KG1 (cell line): ENCODE measurements around the gene PVALEF.
"Not testable (repeated sequence)": the region's sequence is repeated elsewhere in the genome, so short reads cannot be mapped to it uniquely, and the experiment has no call there.

ENCODE experiments used
- DNase-seq: peaks from one replicate; lab custom pipeline; 2025; lab: John Stamatoyannopoulos, UW

The PVALEF gene

GRCh38 chr17:81144423-81144781 is 20.9 kb upstream of the PVALEF start:
- DNase-seq = no peak

- DNase-seq = not testable (repeated sequence)
Measured at GRCh38 chr17:81146208-81146607, 19.1 kb upstream of the PVALEF start.

DNA sequence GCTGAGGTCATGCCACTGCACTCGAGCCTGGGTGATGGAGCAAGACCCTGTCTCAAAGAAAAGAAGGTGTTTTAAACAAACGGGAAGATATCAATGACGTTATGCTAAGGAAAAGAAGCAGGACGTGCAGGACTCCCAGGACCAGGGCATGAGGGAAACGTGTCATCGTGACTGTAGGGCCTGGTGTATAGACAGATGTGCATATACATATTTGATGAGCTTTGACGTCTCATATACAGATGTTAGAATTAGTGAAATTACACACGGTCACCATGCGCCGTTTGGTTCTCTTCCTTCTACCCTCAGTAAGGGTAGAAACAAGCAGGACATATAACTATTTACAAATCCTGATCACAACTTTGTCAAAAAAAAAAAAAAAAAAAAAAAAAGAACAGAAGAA is 17.6 kb upstream of the PVALEF start:
- DNase-seq = no peak

- no peak for DNase-seq
Measured at GRCh38 chr17:81148571-81148970, 16.7 kb upstream of the PVALEF start.

DNA sequence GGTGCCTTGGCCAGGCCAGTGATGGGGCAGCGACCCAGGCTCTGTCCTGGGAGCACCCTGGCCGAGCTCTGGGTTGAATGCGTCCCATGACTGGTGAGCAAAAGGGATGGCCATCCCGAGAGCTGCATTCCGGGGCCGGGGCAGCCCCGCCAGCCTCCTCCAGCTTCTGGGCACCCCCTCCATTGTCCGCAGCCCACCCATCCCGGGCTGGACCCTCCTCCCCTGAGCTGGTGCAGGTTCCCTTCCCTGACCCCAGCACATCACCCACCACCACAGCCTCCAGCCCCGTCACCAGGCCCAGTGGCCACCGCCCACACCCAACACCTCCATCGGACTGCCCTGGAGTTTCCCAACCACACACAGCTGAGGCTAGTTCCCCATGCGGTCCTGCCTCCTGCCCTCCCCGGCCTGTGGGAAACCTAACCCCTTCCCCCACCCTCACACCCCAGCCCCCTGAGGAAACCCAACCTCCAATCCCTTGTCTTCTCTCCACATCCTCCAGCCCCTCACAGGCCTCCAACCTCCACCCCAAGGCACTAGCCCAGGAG is 16.2 kb upstream of the PVALEF start:
- DNase-seq = no peak

DNA sequence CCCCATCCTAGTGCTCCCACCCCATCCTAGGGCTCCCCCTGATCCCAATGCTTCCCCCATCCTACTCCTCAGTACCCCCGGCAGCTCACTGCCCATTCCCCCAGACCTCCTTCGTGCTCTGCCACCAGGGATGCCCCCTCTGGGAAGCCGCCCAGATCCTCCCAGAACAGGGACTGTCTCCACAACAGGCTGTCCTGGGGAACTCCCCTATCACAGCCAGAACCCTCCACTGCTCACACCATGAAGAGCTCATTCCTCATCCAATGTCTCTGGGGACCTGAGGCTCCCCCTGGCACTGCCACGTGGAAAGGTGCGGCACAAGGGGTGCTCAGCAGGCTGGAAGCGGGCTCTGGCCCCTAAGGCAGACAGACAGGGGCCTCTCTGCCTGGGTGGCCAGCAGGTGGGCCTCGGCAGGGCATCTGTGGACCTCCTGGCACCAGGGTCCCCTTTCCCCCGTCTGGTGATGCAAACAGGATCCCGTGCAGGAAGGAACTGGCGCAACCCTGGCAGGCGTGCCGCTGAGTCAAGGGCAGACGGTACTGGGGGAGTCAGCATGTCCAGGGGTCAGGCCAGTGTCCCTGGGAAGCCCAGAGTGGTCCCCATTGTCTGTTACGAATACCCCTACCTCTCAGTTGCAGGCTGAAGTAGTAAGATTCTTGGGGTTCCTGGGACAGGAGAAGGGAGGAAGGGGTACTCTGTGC is 14.8 kb upstream of the PVALEF start:
- DNase-seq = no peak

- no peak for DNase-seq
Measured at GRCh38 chr17:81151278-81151677, 14.0 kb upstream of the PVALEF start.

DNA sequence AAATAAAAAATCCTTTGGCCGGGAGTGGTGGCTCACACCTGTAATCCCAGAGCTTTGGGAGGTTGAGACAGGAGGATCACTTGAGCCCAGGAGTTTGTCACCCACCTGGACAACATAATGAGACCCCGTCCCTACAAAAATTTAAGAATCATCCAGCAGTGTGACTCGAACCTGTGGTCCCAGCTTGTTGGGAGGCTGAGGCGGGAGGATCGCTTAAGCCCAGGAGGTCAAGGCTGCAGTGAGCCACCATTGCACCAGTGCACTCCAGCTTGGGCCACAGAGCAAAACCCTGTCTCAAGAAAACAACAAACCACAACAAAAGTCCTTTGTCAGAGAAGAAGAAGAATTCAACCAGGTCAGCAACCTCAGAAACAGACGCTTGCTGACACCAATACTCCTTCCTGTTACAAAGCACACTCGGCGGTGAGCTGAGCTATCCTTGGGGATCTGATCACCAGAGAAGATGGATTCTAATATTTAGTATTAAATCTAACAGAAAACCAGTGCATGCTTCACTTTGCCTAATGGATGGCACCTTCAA is 12.9 kb upstream of the PVALEF start:
- no peak for DNase-seq

GRCh38 chr17:81153340-81153803 is 11.9 kb upstream of the PVALEF start:
- no peak for DNase-seq

DNA sequence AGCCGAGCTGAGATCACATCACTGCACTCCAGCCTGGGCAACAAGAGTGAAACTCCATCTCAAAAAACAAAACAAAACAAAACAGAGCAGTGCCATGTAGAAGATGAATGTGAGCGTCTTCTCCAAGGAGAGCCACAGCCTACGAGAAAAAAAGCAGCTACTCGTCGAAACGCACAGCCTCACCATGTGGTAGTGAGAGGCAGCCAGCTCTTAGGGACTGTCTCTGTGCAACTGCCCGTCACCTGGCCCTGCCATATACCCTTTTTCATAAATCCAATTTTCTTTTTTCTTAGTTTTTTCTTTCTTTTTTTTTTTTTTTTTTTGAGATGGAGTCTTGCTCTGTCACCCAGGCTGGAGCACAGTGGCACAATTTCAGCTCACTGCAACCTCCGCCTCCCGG is 11.3 kb upstream of the PVALEF start:
- DNase-seq = not testable (repeated sequence)

- no peak for DNase-seq
Measured at GRCh38 chr17:81154961-81155360, 10.3 kb upstream of the PVALEF start.

DNA sequence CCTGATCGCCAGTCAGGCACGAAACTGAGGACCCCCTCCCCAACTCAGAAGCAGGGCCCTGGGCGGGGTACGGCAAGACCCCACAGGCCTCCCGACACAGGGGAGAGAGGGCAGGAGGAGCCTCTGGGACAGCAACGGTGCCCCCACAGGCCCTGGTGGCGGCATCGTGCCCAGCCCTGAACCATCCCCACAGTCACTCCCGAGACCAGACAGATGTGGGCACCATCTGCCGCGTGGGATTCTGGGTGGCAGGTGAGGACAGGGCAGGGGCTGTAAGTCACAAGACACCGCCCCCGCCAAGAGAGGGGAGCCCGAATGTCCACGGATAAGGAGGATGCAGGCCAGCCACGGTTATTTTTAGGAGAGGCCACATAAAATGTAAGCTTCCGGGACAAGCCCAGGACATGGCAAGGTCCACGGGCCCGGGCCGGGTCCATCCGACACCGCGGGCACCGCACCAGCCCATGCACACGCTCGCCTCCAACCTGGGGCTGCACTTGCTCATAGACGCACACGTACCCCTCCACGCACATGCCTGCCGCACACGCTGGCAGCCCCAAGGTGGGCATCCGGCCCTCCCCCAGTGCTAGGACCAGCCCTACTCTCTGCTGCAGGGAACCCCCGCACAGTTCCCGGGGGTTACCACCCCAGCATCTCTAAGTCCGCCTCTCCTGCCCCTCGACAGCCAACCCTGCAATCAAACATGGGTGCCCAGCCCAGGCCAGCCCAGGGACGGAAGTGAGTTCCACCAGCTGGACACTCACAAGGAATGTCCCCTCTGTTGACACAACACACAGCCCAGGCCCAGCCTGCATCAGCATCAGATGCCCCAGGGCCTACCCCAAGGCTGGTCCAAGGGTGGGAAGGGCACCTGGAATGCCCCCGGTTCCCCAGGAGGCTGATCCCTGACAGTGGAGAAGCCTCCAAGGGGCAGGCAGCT is 8.2 kb upstream of the PVALEF start:
- DNase-seq = no peak

DNA sequence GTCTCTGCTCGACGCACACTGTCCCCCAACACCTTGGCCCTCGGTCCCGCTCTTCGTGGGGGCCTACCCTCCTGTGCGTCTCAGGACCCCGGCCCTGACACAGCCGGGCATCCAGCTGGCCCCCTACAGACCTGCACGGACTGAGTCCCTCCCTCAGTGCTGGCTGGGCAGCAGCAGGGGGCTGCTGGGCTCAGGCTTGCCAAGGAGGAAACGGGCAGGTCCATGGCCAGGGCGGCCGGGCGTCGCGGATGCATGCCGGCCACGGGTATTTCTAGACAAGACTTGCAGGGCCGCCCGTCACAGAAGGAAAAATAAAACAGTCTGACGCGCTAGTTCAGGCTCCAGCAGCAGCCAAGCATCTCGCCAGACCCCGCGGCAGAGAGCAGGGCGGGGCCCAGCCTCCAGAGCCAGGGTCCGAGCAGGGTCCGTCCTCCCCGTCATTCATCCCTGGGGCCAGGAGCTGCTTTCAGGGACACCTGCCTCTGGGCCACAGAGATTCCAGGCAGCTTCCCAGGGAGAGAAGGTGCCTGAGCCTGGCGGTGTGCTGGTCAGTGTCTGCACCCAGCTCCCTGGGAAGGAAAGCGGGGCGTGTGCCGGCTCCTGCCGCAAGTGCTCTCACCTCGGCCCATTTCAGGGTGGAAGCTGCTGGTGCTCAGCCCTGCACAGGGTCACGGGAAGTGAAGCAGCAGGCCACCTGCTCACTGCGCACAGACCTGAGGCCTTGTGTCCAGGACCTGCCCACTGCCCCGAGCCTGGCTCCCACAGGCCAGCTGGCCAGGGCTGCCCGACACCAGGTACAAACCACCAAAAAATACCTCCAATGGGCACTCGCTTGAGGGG is 7.2 kb upstream of the PVALEF start:
- no peak for DNase-seq

GRCh38 chr17:81158688-81159590 is 6.4 kb upstream of the PVALEF start:
- DNase-seq = no peak

DNA sequence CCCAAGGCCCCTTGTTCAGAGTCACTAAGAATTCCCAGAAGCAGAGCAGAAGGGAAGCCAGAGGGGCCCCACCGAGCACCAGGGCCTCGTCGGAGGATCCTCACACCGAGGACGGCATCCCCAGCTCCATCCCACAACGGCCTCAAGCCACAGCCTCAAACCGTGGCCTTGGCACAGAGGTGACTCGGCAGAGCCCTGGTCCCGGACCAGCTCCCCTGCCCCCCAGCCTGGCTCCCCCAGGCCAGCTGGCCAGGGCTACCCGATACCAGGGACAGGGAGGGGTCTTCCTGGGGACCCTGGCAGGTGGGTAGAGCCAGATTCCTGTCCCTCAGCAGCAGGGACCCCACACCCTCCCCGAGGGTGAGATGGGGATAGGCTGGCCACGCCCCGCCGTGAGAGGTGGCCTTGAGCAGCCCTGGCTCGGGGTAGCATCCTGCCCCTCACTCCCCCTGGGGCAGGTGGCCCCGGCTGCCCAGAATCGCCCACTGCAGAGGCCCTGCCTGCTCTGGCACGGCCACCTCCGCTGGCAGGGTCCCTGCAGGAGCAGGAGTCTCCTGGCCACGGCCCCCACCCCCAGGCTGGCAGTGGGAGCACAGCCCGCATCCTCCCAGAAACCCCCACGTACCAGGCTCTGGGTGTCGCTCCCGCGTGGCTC is 5.6 kb upstream of the PVALEF start:
- DNase-seq = no peak

- DNase-seq = peak; percentile 23
Measured at GRCh38 chr17:81160306-81160705, 5.0 kb upstream of the PVALEF start.

DNA sequence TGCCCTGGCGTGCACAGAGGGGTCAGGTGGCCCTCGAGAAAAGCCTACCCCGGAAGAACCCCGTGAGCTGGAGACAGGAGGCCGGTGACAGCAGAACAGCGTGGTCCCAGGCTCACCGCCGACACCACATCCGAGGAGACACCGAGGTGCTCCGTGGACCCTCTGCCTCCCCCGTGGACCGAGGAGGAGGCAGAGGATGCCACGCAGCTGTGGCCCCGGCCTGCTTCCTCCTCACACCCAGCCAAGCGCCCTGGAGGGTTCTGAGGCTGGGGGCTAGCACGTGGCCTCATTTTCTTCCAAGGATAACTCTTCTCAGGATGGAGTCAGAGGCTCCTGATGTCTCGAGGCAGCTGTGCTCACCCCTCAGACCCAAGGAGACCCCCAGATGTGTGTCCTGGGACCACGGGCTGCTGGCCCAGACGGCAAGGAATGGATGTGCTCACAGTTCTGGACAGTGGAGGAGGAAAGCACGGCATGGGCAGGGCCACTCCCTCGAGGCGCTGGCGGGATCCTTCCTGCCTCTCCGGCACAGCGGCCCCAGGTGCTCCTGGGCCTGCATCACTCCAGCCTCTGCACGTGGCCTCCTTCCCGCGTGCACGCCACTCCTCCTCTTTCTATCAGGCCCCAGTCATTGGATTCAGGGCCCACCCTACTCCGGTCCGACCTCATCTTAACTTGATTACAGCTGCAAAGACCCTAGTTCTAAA is 4.4 kb upstream of the PVALEF start:
- DNase-seq = no peak

DNA sequence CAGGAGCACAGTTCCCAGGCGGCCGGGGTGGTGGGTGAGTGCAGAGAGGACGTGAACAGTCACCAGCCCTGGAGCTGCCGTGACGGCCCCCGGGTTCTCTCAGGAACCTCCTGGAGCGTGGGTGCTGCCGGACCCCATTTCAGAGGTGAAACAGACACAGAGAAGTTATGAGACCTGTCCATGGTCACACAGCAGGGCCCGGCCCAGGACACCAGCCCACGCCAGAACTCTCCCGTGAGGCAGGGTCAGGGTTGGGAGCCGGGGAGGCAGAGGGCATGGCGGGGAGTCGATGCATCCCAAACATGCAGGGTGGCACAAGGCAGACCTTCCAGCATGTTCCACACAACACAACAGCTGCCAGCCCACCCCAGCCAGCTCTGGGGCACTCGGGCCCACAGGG is 3.8 kb upstream of the PVALEF start:
- no peak for DNase-seq

DNA sequence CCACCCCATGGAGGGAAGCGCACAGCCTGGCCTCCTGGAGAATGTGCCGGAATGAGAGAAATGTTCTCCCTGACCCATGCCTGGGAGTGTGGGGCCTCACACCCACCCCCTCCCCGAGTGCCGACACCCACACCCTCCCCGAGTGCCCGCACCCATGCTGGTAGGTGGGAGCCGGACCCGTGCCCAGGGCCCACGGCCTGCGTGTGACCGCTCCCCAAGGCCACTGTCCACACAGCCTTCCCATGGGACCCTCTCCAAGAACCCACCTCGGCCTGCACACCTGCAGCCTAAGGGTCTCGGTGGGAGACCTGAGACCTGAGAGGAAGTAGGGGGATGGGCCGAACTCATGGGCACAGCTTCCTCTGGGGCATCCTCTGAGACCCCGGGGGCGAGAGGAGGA is 3.3 kb upstream of the PVALEF start:
- DNase-seq = no peak

DNA sequence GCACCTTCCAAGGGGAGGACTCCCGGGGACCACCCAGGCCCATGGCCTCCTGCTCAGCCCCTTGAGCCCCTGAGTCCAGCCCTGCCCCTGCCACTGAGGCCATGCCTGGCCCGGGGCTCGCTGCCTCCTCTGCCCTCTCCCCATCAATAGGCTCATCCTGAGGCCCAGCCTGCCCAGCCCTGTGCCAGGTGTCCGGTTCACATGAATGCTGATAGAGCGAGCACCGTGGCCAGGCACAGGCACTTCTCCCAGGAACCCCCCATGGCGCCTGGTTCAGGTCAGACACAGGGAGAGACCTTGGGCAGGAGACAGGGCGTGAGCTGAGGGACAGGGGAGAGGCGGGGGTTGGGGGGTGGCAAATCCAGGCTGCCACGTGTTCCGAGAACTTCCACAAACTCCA is 2.8 kb upstream of the PVALEF start:
- DNase-seq = no peak
